GM21423 (cell line): ENCODE measurements around the gene CDCP1.
"Not testable (repeated sequence)": the region's sequence is repeated elsewhere in the genome, so short reads cannot be mapped to it uniquely, and the experiment has no call there.

Experiments used
- ATAC-seq: cut with Tn5 transposase; IDR thresholded peaks from one replicate; pipeline ENCODE4 v1.9.1; 2021; ENCODE audit warnings: mild to moderate bottlenecking, moderate library complexity; ENCODE audit not compliant: unreplicated experiment

The CDCP1 gene

DNA sequence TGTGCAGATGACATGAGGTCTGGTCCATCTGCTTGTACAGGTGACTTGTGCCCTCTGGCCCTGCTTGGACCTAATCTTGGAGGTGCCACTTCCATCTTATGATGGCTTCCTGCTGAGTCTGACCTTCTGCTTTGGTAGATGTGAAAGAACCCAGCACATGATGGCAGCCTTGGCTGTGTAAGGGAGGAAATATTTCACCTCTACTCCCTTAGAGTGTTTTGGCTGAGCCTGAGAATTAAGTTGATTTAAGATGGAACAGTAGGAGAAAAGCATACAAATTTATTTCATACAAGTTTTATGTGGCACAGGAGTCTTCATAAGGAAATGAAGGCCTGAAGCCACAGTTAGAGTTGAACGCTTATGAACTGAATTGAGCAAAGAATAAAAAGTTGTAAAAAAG, 27.6 kb upstream of the CDCP1 start:
- ATAC-seq: no peak

GRCh38 chr3:45171283-45171682, 25.1 kb upstream of the CDCP1 start:
- no peak for ATAC-seq

GRCh38 chr3:45170096-45170495, 23.9 kb upstream of the CDCP1 start:
- no peak for ATAC-seq

GRCh38 chr3:45169125-45169904, 23.1 kb upstream of the CDCP1 start:
- no peak for ATAC-seq

DNA sequence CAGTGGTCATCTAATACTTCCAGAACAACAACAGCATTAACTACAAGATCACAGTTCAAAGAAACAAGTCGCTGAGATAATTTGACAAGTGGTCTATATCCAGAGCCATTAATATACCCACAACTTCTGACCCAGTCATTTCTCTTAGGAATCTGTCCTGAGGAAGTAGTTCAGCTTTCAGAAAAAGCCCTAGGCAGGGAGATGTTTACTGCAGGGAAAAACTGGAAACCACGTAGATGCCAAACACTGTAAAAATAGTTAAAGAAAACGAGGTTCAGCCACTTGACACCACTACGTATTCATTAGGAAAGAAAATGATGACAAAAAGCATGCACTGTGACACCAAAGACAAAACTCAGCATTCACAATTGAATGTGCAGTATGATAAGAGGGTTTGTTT, 22.3 kb upstream of the CDCP1 start:
- ATAC-seq: no peak

- ATAC-seq: peak; percentile 84
Observed at GRCh38 chr3:45167011-45167911, 21.1 kb upstream of the CDCP1 start.

DNA sequence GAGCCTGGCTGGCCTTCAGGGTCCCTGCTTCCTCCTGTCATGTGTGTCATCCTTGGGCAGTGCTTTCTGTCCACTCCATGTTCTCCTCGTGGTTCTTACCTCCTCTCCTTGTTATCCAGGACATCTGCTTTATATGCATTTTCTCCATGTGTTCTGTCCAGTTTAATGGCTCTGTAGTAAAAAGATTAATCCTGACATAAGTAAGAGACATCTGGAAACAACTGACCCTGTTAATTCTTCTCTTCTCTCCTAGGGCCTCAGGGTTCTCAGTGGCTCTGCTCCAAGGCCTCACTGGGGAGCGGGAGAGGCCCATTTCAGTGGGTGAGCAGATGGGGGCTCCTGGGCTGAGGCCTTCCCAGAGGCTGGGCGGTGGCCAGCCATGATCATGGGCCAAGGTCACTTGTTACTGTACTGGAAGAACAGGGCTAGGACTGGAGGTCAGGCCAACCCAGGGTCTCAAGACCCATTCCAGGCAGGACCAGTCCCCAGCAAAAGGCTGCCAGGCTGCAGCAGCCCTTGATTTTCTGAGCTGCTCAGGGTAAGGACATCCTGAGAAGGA, 20.2 kb upstream of the CDCP1 start:
- ATAC-seq: no peak

DNA sequence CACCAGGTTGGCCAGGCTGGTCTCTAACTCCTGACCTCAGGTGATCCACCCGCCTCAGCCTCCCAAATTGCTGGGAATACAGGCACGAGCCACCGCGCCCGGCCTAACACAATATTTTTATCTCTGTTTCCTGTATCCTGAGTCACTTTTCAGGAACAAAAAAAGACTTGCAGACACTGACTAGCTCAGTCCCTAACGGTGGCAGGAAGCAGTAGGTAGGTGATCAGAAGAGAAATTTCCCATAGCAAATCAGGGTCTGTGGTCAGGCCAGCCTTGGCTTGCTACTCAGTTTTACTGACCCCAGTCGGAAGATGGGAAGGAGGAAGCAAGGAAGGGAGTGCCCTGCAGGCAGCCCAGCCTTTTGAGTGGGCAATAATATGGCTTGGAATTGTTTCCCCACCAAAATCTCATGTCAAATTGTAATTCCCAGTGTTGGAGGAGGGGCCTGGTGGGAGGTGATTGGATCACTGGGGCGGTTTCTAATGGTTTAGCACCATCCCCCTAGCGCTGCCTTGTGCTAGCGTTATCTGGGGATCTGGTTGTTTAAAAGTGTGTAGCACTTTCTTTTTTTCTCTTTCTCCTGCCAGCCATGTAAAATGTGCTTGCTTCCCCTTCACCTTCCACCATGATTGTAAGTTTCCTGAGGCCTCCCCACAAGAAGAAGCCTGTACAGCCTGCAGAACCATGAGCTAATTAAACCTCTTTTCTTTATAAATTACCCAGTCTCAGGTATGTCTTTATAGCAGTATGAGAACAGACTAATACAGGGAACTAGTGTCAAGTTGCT, 19.5 kb upstream of the CDCP1 start:
- no peak for ATAC-seq

GRCh38 chr3:45164056-45164455, 17.9 kb upstream of the CDCP1 start:
- ATAC-seq: no peak

DNA sequence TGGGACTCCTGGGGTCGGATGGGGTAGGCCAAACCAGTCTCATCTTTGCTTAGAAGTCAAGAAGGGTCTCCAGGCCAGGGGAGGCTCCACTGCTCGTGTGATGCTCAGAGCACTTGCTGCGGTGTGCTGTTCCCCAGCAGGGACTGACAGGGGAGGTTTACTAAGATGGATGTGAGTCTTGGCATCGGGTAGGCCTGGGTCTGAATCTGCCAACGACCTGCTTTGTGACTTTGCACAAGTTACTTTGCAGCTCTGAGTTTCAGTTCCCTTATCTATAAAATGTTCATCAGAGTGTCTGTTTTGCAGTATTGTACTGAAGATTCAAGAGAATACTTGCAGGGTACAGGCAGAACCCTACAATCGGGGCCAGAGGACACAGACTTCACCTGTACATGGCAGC, 17.3 kb upstream of the CDCP1 start:
- no peak for ATAC-seq

DNA sequence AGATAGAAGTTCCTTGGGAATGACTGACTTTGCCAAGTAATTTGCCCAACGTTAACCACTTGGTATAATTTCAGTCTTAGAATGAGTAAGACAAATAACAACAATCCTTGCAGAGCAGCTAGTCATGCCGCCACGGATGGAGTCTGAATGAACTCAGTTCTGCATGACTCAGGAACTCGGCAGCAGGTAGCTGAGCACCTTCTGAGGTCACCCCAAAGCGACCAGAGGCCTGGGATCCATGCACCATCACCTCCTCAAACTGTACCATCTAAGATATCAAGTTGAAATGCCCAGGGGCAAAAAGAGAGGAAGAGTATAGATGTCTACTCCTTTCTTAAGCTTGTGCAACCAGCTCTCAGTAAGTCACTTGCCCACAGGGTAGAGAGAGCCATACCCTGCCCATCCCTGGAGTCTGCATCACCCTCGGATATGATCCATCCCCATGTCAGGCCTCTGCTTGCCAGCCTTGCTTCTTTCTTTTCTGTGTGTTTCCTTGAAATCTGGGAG, 8.5 kb upstream of the CDCP1 start:
- no peak for ATAC-seq

GRCh38 chr3:45153658-45154437, 7.7 kb upstream of the CDCP1 start:
- ATAC-seq: no peak

DNA sequence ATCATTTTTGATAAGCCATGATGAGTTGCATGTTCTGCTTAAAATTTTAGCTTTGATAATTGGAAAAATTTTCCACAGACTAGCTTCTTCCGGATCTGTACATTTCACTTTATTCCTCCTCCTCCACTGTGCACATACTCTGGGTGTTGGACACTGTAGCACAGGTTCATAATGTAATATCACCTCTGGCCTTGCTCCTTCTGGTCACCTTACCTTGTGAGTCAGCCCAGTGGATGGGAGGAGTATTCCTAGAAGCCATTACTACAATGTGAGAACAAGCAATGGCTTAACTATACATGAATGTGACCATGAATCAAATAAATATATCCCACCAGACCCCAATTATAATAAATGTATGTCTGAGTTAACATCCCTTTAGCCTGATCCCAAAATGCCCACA, 6.1 kb upstream of the CDCP1 start:
- ATAC-seq: no peak

- ATAC-seq: no peak
Observed at GRCh38 chr3:45151100-45151499, 4.9 kb upstream of the CDCP1 start.

GRCh38 chr3:45148921-45149320, 2.7 kb upstream of the CDCP1 start:
- no peak for ATAC-seq

GRCh38 chr3:45145223-45145622, 955 bp downstream of the CDCP1 start:
- ATAC-seq: no peak

GRCh38 chr3:45143673-45144671, 2.2 kb downstream of the CDCP1 start:
- ATAC-seq: peak; percentile 46

GRCh38 chr3:45140770-45141155, 5.4 kb downstream of the CDCP1 start:
- ATAC-seq: not testable (repeated sequence)
